Neutrophil (primary cell): ENCODE results near the gene LY6G6F.

Experiments
- H3K27ac ChIP-seq: fragments of 200-600 bp; sonication (generic); 2 replicates; pipeline ENCODE4 v1.5.1; 2016; ENCODE audit warnings: mild to moderate bottlenecking, moderate library complexity
- H3K27me3 ChIP-seq: fragments of 200-600 bp; sonication (generic); 2 replicates; pipeline ENCODE4 v1.6.0; 2016; ENCODE audit warnings: mild to moderate bottlenecking
- H3K36me3 ChIP-seq: fragments of 200-600 bp; sonication (generic); 2 replicates; pipeline ENCODE4 v1.5.1; 2017
- H3K4me1 ChIP-seq, 2 experiments: fragments of 200-600 bp in 1 of 2; sonication (generic) in 1 of 2; 1 replicate in 1 of 2; 2 replicates in 1 of 2; pipeline versions ENCODE4 v1.5.1 to v1.6.1; 2013 to 2016; ENCODE audit warnings: low read depth in 1 of 2, low read length in 1 of 2, mild to moderate bottlenecking in 1 of 2, moderate library complexity in 1 of 2; ENCODE audit not compliant: control insufficient read depth in 1 of 2, insufficient read depth in 1 of 2
- H3K4me3 ChIP-seq, 2 experiments: fragments of 200-600 bp in 1 of 2; sonication (generic) in 1 of 2; 1 replicate in 1 of 2; 2 replicates in 1 of 2; pipeline ENCODE4 v1.5.1; 2013 to 2016; ENCODE audit warnings: low read depth in 1 of 2, low read length in 1 of 2, mild to moderate bottlenecking in 1 of 2, moderate library complexity in 1 of 2
- H3K9me3 ChIP-seq: fragments of 200-600 bp; sonication (generic); 2 replicates; pipeline ENCODE4 v1.5.1; 2016
- TF ChIP-seq, protein P1 (sequence below): fragments of 200-600 bp; sonication (generic); IDR thresholded peaks from 2 replicates; pipeline ENCODE4 v1.5.1; 2016; ENCODE audit warnings: antibody characterized with exemption

The LY6G6F gene

DNA sequence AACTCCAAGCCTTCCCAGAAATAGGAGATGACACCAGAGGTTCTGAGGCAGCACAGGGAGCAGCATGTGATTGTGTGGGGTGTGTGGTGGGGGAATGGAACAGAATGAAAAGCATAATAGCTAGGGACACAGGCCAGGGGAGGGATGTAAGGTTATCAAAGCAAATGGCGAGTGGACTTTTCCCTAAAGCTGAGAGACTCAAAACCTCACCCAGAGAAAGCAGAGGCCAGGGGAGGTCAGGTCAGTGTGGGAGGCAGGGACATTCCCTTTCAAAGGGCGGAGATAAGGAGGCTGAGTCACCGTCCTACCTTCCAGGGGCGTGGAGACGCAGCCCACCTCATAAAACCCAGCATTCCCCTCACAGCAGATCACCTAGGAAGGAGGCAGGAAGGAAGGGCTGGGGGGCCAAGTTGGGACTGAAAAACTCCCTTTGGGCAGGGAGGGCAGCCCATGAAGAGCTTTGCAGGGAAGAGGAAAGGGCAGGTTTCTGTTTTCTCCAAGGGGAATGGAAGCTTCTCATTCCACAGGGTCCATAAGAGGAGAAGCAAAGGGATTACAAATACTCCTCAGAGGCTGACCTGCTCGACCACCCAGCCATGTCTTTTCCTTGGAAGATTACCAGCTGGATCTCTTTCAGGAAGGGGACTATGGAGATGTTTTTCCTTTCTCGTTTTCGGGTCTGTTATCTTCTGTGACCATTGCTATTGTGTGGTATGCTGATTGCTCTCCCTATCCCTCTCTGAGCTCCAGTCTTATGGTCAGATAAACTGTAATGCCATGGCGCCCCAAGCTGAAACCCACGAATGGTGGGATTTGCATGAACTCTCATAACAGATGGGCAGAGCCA, 16.2 kb upstream of the LY6G6F start:
- H3K4me3 ChIP-seq = no peak overlapping the region
- no peaks in the 10 kb centered on the region for H3K27me3 ChIP-seq
- TF ChIP-seq, protein P1, sequence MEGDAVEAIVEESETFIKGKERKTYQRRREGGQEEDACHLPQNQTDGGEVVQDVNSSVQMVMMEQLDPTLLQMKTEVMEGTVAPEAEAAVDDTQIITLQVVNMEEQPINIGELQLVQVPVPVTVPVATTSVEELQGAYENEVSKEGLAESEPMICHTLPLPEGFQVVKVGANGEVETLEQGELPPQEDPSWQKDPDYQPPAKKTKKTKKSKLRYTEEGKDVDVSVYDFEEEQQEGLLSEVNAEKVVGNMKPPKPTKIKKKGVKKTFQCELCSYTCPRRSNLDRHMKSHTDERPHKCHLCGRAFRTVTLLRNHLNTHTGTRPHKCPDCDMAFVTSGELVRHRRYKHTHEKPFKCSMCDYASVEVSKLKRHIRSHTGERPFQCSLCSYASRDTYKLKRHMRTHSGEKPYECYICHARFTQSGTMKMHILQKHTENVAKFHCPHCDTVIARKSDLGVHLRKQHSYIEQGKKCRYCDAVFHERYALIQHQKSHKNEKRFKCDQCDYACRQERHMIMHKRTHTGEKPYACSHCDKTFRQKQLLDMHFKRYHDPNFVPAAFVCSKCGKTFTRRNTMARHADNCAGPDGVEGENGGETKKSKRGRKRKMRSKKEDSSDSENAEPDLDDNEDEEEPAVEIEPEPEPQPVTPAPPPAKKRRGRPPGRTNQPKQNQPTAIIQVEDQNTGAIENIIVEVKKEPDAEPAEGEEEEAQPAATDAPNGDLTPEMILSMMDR = no peak
- no peaks in the 10 kb centered on the region for H3K9me3 ChIP-seq
- H3K27ac ChIP-seq = no peak overlapping the region
- H3K4me1 ChIP-seq = no peaks in the 10 kb centered on the region
- peaks cover 100% of the 10 kb centered on the region for H3K36me3 ChIP-seq

DNA sequence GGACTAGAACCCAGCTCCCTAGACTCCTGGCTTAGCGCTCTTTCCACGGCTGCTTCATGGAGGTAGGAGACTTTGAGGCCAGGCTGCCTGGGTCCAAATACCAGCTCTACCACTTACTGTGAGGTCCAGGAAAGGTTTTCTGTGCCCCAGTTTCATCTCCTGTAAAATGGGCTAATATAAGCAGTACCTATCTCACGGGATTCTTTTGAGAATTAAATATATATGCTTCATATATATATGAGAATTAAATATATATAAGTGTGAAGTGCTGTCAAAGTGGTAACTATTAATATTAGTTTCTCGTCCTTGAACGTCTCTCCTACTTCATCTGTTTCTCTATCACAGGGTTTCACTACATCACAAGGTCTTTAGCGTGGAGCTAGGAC, 15.6 kb upstream of the LY6G6F start:
- no peaks in the 10 kb centered on the region for H3K9me3 ChIP-seq
- no peaks in the 10 kb centered on the region for H3K4me1 ChIP-seq
- no peak overlapping the region for H3K27ac ChIP-seq
- no peak overlapping the region for H3K4me3 ChIP-seq
- TF ChIP-seq, protein P1 = no peak
- peaks cover 100% of the 10 kb centered on the region for H3K36me3 ChIP-seq
- H3K27me3 ChIP-seq = no peaks in the 10 kb centered on the region

GRCh38 chr6:31691564-31692108, 15.0 kb upstream of the LY6G6F start:
- H3K4me3 ChIP-seq = no peak overlapping the region
- no peak overlapping the region for H3K27ac ChIP-seq
- H3K4me1 ChIP-seq = no peaks in the 10 kb centered on the region
- TF ChIP-seq, protein P1 = no peak
- H3K27me3 ChIP-seq = no peaks in the 10 kb centered on the region
- peaks cover 99% of the 10 kb centered on the region for H3K36me3 ChIP-seq
- H3K9me3 ChIP-seq = no peaks in the 10 kb centered on the region

GRCh38 chr6:31692353-31692752, 14.3 kb upstream of the LY6G6F start:
- Histone ChIP-seq H3K4me1 (no peaks in the 10 kb centered on the region), H3K27me3 (no peaks in the 10 kb centered on the region), H3K36me3 (peaks cover 94% of the 10 kb centered on the region), H3K9me3 (no peaks in the 10 kb centered on the region), H3K27ac (no peak overlapping the region), H3K4me3 (no peak overlapping the region)
- TF ChIP-seq, protein P1 = no peak

DNA sequence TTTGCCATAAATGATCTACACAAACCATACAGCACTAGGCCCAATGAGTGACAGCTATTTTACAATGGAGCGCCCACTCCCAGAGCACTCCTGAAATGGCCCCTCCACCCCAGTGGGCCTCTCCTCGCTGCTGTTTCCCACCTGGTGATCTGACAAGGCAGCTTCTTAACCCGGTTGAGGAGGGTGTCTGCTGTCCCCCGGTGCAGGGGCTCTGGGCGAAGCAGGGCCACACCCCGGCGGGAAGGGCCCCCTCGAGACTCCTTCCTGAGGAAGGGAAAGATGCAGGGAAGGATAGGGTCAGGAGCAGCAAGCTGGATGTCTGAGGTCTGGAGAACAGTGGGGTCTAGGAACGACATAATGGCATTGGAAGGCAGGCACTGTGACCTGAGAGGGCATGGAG, 13.8 kb upstream of the LY6G6F start:
- H3K36me3 ChIP-seq = peaks cover 89% of the 10 kb centered on the region
- TF ChIP-seq, protein P1 = no peak

More for the DNA sequence above, 13.8 kb upstream of the LY6G6F start:
- Histone ChIP-seq H3K4me3 (no peak overlapping the region), H3K9me3 (no peaks in the 10 kb centered on the region), H3K27me3 (no peaks in the 10 kb centered on the region), H3K4me1 (no peaks in the 10 kb centered on the region), H3K27ac (no peak overlapping the region)
